Activated effector memory CD4-positive, alpha-beta T cell treated with Interleukin-2 at 50 U/mL for 16 hours (primary cell): Measurements from ENCODE around the gene DNASE1L2.

Experiments
- DNase-seq: peaks from one replicate; pipeline ENCODE4 v3.0.0-alpha.2; 2020

Gene DNASE1L2

DNA sequence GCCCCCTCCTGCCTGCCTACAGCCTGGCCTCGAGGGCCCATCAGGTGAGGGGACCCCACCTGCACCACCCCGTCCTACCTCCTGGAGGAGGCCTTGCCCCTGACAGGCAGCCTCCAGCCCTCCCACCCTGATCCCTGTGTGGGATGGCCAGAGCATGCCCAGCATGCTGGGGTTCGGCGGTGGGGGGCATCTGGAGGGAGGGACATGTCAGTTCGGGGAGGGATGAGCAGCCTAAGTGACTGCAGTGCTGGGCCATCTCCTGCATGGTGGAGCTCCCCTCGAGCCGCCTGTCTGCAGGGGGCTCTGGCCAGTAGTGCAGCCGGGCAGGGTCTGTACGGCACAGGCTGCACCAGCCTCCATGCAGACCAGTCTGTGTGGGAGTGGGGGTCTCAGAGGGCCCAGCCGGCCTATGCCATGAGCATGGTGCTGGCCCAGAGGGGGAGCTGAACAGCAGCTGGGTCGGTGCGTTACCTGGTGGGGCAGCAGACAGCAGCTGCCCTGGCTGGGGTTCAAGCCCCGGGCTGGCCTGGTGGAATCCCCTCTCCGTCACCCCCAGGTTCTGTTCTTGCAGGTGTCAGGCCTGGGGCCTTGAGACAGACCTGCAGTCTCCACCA lies 35.7 kb downstream of the DNASE1L2 start:
- no peak for DNase-seq

DNA sequence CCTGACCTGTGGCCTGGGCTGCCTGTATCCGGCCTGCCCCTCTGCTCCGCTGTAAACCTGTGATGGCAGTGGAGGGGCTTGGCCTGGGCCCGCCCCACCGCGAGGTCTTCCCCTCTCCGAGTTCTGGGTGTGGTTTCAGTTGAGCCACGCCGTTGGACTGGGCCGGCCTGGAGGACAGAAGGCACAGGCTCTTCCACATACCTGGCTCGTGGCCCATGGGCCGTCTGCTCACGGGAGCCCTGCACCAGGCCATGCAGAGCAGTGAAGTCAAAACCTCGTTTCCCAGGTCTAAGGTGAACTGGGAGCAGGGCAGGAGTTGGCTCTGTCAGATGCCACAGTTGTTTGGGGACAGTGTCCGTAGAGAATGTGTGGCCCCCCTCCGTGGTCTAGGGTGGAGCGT lies 37.2 kb downstream of the DNASE1L2 start:
- DNase-seq, result no peak

DNA sequence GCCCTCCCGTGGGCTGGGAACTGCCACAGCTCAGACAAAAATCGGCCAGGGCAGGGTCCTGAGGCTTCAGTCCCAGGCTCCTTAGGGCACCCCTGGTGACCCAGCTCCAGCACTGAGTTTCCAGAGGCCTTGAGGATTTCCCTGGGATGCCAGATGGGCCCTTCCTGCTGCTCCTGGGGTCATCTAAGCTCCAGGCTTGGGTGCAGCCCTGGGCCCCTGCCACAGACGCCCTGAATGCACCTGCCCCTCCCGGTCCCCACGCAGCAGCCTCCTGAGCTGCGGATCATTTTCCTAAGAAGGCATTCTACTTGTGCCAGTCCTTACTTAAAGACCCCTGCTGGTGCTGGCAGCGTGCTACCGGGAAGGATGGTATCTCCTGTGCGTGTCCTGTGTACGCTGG lies 37.7 kb downstream of the DNASE1L2 start:
- no peak for DNase-seq

DNA sequence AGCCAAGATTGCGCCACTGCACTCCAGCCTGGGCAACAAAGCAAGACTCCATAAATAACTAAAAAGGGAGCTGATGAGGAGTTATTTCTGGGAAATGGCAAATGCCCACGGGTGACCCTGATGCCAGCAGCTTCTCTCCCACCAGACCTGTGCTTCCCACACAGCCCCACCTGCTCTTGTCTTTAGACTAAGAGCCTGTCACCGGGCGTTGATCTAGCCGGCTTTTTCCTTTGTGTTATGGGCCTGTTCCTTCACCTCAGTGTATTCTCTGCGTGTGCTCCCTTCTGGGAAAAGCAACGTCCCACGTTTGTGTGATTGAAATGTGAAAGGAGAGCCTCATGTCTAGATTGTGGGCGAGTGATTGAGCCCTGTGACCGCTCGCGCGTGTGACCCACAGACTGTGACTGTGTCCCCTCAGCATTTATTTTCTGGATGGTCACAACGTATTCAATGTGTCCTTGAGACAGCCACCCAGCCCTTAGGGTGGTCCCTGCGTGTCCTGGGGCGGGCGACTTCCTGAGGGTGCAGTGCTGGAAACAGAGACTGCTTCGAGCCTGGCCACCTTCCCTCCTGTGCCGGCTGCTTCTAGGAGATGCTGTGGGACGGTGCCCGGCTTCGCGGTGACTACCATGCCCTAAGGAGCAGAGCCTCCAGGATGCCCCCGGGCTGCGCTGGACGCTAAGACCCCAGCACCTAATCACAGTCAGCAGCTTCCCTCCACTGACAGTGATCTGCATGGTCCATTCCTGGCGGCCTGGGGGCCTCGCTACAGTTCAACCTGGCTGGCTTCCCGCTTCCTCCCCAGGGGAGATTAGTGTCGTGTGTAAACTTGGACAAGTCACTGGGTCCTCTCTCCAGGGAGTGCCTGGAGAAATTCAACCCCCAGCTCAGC lies 39.5 kb downstream of the DNASE1L2 start:
- DNase-seq, result no peak

DNA sequence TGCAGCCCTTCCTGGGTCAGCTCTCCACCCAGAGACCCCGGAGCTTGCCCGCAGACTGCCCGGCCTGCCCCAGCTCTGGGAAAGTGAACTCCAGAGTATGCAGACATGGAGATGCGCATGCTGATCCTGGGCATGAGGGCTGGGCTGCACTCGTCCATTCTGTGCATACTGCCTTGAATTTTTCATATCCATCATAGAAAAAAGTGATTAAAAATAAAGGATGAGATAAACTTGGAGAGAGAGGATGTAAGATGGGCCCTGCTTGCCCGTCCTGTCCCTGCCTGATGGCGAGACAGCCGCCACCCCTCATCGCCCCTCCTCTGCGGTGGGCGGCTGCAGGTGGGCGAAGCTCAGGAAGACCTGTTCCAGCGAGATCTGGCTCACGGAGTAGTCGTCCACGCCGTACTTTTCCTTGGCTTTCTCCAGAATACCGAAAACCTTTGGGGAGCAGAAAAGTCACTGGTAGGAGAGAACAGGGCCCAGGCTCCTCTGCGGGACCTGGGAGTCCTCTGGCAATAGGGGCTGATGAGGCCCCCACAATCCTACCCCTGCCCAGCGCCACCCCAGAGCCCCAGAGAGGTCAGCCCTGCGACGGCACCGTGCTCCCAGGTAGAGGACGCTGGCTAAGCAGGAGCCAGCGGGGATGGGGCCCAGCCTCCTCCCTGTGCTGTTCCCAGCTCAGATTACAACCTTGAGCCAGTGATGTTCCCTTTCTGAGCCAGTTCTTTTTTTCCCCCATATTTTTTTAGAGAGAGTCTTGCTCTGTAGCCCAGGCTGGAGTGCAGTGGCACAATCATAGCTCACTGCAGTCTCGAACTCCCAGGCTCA lies 40.3 kb downstream of the DNASE1L2 start:
- DNase-seq, result no peak

DNA sequence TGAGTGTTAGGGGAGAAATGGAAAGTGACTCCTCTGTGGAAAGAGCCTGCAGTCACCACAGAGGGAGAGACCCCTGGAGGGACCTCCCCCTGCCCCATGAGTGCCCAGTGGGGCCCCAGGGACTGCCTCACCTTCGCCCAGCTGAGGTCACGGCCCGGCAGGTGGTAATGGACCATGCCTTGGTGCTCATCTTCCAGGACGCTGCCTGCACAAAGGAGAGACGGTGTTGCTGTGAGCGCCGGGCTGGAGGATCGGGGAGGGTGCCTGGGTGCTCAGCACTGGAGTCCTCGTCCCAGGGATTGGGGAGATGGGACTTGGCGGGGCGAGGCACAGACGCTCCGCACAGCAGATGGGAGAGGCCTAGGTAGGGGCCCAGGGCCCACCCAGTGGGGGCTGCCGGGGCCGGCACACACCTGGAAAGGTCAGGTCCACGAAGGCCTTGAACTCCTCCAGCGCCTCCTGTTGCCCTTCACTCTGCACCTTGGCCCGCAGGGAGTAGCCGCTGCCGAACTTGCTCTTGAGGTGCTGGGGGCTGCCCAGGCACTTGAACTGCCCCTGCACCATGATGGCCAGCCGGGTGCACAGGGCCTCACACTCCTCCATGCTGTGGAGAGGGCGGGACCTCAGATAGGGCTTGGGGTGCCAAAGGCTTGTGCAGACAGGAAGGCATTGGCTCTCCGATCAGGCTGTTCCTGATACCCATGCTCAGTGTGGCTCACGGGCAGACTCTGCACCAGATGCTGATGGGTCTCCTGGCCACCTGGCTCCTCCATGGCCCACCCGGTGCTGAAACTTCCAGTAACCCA lies 41.4 kb downstream of the DNASE1L2 start:
- DNase-seq, result no peak

DNA sequence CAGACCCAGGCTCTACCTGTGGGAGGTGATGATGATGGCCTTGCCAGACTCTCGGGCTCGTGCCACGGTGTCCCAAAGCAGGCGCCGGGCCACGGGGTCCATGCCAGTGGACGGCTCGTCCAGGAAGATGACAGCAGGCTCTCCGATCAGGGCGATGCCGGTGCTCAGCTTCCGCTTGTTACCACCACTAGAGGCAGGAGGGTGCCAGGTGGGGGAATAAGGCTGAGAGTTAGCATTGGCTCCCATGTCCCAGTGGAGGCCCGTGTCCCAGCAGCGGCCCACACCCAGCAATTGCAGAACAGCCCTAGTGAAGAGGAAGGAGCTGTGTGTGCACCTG lies 42.0 kb downstream of the DNASE1L2 start:
- DNase-seq, result no peak

DNA sequence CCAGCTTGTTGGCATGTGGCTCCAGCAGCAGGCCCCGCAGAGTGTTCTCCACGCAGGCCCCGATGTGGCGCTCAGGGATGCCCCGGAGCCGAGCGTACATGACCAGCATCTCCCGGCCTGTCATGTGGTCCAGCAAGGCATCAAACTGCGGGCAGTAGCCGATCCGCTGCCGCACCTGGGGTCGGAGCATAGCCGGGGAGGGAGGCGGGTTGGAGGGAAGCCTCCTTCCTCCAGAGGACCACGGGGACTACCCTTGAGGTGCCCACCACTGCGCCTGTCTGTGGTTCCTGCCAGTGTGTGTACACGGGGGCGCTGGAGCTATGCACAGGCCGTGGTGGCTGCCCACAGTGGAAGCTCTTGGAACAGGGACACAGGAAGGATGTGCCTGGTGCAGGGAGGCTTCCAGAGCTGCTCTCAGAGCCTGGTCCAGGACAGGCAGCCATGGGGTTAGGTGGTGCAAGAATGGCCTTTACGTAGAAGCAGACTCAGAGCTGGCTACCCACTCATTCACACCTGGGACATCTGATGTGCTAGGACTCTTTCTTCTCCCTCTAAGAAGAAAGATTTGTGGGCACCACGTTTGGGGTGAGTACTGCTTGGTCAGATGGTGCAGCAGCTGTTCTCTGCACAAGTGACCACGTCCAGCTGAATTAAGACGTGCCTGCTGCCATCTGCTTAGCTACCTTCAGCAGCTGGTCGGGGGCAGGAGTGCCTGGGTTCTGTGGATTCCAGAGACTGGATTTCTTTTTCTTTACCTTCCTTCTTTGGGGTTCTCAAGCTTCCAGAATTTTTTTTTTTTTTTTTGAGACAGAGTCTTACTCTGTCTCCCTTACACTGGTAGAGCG lies 42.9 kb downstream of the DNASE1L2 start:
- DNase-seq, result no peak

DNA sequence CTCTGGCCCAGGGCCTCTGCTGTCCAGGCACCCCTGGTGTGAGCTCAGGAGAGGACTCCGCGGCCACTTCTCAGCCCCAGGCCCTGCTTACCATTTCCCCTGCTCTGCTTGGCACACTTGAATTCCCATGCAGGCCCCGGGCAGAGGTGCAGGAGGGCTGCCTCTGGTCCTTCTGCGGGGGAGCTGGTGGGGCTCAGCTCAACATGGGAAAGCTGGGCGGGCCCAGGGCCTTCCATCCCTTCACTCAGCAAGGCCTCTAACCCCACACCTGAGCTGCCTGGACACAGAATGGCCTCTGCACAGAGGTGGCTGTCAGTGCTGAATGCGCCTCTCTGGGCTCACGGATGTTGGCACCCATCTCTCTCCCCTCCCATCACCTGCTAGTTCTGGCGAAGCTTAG lies 44.2 kb downstream of the DNASE1L2 start:
- DNase-seq, result no peak

DNA sequence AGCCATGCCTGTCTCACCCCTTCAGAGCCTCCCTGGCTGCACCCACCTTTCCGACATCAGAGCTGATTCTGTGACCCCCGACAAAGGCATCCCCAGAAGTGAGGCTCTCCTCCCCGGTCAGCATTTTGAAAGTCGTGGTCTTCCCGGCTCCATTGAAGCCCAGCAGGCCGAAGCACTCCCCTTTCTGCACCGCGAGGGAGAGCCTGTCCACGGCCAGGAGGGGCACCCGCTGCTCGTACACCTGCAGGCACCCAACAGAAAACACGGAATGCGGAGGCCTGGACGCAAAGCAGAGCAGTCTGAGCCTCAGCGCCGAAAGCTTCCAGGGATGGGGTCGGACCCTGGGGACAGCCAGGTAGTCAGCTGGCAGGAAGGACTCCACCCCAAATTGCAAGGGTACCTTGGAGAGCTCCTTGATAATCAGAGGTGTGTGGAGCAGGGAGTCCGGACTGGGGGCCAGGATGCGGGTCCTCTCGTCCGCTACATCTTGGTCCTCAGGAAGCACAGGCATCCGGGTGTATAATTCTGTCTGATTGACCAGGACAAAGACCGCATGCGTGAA lies 44.8 kb downstream of the DNASE1L2 start:
- DNase-seq, result no peak

DNA sequence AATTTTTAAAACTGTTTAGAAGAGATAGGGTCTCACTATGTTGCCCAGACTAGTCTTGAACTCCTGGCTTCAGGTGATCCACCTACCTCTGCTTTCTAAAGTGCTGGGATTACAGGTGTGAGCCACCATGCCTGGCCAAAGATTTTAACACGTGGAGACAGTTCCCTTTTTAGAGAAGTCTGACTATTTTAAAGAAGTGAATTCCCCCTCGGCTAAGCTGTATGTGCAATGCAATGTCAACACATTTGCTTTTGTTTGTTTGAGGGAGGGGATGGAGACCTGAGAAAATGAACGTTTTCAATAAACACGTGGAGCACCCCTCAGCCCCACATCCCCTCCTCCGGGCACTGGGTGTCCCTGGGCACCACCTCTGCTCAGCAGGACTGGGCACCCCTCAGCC lies 46.0 kb downstream of the DNASE1L2 start:
- DNase-seq, result no peak

DNA sequence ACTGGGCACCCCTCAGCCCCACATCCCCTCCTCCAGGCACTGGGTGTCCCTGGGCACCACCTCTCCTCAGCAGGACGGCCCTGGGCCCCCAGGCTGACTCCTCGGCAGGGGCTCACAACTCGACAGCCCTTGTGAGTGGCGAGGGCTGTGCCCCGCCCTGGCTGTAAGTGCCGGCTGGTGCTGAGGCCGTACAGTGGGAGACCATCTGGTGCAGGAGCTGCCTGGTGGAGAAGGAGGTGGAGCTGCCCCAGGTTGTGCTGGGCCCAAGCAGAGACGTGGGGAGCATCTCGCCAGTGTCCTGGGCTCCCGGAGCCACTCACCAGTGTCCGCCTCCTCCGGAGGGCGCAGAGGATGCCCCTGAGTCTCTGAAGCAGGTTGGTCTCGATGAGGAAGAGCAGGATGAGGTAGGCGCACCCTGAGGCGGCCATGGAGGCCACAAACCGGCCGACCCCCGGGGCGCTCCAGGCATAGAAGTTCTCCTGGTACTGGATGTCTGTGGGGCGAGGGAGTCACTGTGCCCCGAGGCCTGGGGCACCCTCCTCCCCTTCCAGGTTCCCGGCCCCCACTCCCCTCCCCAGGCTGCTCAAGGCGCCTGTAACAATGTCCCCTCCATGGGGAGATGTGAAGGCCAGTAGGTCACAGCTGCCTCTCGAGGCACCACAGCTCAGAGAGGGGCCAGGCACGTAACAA lies 46.8 kb downstream of the DNASE1L2 start:
- no peak for DNase-seq

DNA sequence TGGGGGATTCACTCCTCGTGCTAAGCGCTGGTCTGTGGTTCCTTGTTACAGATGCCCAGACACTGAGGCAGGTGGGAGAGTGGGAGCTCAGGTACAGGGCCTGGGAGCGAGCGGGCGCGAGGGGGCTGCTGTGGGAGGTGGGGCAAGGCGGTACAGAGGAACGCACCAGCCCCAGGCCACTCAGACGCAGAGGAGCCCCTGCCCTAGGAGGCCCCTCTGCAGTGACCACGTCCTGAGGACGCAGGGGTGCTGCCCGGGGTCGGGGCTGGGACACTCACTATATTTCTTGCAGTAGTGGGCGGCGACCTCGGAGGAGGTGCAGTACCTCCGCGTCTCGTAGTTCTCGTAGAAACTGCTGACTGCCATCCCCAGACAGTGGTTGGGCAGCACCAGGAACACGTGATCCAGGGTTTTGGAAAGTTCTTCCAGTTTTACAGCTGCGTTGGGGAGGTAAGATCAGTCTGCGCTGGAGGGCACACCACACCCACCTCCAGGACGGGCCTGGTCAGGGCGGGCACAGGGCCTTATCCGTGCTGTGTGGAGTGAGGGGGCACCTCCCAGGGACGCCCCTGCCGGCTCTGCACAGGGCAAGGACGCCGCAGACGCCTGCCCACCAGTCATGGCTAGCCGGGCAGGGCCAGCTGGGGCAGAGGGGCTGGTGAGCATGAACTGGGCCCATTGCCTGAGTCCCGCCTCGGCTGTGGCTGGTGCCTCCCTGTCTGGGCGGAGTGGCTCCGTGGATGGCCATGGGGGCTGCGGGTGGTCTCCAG lies 47.9 kb downstream of the DNASE1L2 start:
- DNase-seq, result no peak

DNA sequence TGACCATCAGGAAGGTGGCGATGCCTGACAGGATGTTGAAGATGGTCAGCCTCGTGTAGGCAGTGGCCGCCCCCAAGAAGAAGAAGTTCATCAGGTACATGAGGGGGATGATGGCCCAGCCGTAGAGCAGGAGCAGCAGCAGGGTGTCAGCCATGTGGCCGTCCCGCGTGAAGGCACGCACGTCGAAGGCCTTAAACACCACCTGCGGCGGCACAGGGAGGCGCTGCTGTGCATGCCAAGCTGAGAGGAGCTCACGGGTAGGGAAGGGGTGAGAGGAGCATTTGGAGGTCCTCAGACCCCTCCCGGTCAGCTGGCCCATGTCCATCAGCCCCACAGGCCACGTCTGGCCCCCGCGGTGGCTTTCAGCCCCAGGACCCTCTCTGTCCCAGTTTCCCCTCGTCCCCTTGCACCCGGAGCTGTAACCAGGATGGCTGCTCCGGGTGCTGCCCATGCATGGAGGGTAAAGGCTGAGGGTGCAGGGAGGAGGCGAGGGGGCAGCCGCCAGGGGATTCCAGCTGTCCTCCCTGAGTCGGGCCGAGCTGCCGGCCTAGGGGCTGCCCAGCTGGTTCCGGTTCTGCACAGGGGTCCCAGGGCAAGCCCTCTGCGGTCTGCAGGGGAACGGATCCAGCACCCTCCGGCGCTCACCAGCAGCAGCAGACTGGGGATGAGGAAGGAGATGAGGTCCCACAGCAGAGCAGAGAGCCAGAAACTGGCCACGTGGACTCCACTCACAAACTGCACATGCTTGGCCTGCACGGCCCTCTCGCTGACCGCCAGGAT lies 48.7 kb downstream of the DNASE1L2 start:
- DNase-seq, result no peak

DNA sequence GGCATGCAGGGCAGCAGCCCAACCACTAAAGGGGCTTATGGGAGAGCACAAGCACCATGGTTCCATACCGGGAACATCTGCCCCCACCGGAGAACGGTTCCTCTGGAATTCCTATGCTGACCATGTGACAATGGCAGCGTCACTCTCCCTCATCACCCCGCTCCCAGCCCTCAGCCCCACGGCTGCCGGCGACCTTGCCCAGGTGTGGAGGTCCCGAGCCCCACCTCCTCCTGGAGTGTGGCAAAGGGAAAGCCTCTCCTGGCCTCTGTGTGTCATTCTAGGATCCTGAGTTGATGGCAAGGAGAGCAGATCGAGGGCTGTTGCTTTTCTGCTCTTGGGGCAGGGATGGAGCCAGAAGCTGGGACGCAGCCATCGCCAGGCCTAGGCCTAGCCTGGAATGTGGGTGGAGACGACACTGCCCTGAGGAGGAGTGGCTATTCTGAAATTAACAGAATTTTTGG lies 49.5 kb downstream of the DNASE1L2 start:
- no peak for DNase-seq

DNA sequence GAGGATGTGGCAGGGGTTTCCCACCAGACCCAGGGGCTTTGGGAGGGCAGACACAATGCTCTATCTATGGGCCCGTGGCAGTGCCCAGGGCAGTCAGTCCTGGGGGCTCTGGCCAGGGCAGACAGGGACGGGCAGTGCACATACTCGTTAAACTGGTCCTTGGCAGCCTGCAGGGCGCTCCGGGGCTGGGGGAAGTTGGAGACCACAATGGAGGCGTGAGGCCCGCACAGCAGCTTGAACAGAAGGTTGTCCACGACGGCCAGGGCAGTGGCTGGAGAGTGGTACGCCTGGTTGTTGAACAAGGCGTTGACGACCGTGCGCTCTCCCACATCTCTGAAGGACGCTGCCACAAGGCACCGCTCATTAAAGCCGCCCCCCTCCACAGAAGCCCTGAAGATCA lies 50.3 kb downstream of the DNASE1L2 start:
- DNase-seq, result no peak

DNA sequence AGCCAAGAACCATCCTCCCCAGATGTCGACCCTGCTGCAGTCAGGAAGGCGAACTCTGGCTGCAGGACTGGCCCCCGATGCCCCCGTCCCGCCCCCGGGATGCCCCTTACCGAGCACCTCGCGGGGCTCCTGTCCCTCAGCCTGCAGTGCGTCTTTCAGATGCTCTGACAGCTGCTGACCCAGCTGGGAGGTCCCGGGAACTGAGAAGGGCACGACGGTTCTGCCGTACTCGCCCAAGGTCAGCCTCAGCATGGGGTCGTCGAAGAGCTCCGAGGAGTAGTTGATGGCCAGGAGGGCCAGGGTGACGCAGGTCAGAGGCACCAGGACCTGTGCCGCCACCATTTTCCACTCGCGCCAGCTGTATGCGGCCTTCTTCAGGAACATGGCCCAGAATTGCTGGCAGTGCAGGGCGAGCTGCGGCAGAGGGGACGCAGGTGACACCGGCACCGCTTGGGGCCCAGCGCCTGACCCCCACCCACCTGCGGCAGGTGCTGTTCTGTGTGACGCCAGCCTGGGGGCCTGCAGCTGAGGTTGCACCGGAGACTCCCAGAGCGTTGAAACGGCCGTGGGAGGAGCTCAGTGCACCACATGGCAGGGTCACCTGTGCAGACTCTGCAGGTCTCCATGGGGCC lies 51.8 kb downstream of the DNASE1L2 start:
- DNase-seq, result no peak
